ENCODE measurements around the gene MED29. TPM values are rescaled to one million over a fixed set of nuclear protein-coding genes. Genes with fewer than 3 reads are reported as not detected.

MED29 gene
- total RNA-seq, 1 experiment from 2014 or later: 739 TPM

DNA sequence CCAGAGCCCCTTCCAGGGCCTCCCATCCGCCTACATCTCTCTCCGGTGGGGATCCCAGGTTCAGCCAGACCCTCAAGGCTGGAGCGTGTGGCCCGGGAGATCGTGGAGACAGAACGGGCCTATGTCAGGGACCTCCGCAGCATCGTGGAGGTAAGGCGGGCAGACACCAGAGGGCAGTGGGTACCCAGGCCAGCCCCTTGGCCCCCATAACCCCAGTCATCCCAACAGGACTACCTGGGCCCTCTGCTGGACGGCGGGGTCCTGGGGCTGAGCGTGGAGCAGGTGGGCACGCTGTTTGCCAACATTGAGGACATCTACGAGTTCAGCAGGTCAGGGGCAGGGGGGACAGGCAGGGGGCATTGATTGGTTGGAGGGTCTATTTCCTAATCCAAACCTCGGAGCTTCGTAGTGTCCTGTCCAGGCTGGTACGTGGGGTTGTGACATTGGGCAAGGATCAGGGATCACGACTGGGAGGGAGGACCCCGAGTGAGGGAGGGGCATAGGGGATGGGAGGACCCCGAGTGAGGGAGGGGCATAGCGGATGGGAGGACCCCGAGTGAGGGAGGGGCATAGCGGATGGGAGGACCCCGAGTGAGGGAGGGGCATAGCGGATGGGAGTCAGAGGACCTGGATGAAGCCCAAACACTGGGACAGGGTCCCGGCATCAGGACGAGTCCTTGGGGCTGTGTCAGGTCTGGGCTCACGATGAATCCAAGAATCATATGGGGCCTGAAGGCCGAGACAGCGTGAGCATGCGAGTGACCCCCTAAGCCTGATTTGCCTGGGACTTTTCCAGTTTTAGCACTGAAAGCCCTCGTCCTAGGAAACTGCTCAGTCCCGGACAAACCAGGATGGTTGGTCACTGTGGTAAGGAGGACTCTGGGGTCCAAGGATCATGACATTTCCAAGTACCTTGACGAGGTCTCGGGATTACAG, 24.2 kb downstream of the MED29 start:
- H3K4me3 ChIP-seq (ENCODE audit: low read depth in 2 of 2, low read length in 2 of 2): peak overlapping the region; percentile 42 to 55
- peak overlapping the region; percentile 92 for H3K27ac ChIP-seq (ENCODE audit: low read length)
- ChIA-PET CTCF (interaction anchor here (0.8 to 6.8 kb wide), 12 partner anchors 11 to 126 kb away, joined by 3 to 147 read pairs (median 10); partner anchors contain the start of gene RPS16), POLR2A (interaction anchor here (0.6 to 8.9 kb wide), 20 partner anchors 7 to 785 kb away, joined by 3 to 230 read pairs (median 10); partner anchors contain the start of genes MED29, PAF1, RPS16 and SUPT5H)
- BruUV-seq (replicated peaks): TSS peak; percentile 44
- ATAC-seq (no peak), DNase-seq (ENCODE audit: low read depth, low spot score) (no peak)
- no peaks in the 10 kb centered on the region for H3K27me3 ChIP-seq (ENCODE audit: control insufficient read depth, insufficient read depth, low read length)
- H3K4me1 ChIP-seq (ENCODE audit: control insufficient read depth, insufficient read depth, low read length): peaks cover 42% of the 10 kb centered on the region
- in situ Hi-C loops (cut with HindIII; ENCODE audit: low pct_unique_long_range_greater_than_20kb, low sequenced_read_pairs) (no loop called here), intact Hi-C loops (cut with micrococcal nuclease; ENCODE audit: unreplicated experiment) (loop anchor here (10.0 kb wide), 1 partner anchor 441 kb away; the partner anchor contains the start of gene FBXO17)
- no peaks in the 10 kb centered on the region for H3K9me3 ChIP-seq (ENCODE audit: control insufficient read depth, insufficient read depth, low read depth, low read length)
- H3K36me3 ChIP-seq (ENCODE audit: control insufficient read depth, insufficient read depth, low read length): peaks cover 41% of the 10 kb centered on the region
- no peak for TF ChIP-seq SIN3A (IDR thresholded peaks at IDR 0.05; ENCODE audit: borderline replicate concordance, insufficient read depth, low read depth, low read length)
- TF ChIP-seq POLR2AphosphoS5 (IDR thresholded peaks at IDR 0.05; ENCODE audit: low read depth, low read length): no peak
- TF ChIP-seq, protein P1, sequence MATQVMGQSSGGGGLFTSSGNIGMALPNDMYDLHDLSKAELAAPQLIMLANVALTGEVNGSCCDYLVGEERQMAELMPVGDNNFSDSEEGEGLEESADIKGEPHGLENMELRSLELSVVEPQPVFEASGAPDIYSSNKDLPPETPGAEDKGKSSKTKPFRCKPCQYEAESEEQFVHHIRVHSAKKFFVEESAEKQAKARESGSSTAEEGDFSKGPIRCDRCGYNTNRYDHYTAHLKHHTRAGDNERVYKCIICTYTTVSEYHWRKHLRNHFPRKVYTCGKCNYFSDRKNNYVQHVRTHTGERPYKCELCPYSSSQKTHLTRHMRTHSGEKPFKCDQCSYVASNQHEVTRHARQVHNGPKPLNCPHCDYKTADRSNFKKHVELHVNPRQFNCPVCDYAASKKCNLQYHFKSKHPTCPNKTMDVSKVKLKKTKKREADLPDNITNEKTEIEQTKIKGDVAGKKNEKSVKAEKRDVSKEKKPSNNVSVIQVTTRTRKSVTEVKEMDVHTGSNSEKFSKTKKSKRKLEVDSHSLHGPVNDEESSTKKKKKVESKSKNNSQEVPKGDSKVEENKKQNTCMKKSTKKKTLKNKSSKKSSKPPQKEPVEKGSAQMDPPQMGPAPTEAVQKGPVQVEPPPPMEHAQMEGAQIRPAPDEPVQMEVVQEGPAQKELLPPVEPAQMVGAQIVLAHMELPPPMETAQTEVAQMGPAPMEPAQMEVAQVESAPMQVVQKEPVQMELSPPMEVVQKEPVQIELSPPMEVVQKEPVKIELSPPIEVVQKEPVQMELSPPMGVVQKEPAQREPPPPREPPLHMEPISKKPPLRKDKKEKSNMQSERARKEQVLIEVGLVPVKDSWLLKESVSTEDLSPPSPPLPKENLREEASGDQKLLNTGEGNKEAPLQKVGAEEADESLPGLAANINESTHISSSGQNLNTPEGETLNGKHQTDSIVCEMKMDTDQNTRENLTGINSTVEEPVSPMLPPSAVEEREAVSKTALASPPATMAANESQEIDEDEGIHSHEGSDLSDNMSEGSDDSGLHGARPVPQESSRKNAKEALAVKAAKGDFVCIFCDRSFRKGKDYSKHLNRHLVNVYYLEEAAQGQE (IDR thresholded peaks at IDR 0.05; ENCODE audit: insufficient read depth in 1 of 2, low read depth in 2 of 2, low read length in 1 of 2): no peak
- TF ChIP-seq, protein P2, sequence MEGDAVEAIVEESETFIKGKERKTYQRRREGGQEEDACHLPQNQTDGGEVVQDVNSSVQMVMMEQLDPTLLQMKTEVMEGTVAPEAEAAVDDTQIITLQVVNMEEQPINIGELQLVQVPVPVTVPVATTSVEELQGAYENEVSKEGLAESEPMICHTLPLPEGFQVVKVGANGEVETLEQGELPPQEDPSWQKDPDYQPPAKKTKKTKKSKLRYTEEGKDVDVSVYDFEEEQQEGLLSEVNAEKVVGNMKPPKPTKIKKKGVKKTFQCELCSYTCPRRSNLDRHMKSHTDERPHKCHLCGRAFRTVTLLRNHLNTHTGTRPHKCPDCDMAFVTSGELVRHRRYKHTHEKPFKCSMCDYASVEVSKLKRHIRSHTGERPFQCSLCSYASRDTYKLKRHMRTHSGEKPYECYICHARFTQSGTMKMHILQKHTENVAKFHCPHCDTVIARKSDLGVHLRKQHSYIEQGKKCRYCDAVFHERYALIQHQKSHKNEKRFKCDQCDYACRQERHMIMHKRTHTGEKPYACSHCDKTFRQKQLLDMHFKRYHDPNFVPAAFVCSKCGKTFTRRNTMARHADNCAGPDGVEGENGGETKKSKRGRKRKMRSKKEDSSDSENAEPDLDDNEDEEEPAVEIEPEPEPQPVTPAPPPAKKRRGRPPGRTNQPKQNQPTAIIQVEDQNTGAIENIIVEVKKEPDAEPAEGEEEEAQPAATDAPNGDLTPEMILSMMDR (IDR thresholded peaks at IDR 0.05): no peak
- TF ChIP-seq TCF7L2 (IDR thresholded peaks at IDR 0.05; ENCODE audit: low read depth, low read length): no peak

DNA sequence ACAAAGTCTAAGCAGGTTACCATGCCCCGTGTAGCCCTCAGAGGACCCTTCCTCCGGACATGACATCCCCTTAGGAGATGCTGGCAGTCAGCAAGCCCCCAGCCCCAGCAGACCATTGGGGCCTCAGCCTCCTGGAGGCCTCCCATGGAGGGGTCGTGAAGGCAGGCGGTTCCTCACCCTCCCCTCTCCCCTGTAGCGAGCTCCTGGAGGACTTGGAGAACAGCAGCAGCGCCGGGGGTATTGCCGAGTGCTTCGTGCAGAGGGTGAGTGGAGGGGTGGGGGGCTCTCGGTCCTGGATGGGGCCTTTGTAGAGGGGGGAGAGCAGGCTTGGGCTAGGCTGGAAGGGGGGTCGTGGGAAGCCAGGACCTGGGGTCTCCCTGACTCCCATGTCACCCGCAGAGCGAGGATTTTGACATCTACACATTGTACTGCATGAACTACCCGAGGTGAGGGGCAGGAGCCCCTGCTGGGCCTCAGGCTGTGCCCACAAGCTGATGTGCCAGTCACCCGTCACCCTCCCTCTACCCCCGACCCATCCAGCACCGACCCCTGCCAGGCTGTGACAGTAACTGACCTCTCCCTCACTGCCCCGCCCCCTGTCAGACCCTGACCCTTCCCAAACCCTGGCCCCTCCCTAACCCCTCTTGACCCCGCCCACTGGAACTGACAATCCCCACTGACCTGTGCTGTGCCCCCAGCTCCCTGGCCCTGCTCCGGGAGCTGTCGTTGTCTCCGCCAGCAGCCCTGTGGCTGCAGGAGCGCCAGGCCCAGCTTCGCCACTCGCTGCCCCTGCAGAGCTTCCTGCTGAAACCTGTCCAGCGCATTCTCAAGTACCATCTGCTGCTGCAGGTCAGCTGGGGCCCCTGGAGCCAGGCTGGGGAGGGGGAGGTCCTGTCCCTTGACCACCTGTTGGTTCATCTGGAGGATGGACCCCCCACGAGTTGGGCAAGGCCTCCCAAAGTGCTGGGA, 25.3 kb downstream of the MED29 start:
- POLR2A ChIA-PET: interaction anchor here (0.6 to 8.9 kb wide), 16 partner anchors 8 to 262 kb away, joined by 3 to 230 read pairs (median 7); partner anchors contain the start of genes MED29, PAF1, RPS16 and ZFP36
- intact Hi-C loops (cut with micrococcal nuclease; ENCODE audit: unreplicated experiment) (loop anchor here (10.0 kb wide), 1 partner anchor 442 kb away; the partner anchor contains the start of gene FBXO17), in situ Hi-C loops (cut with HindIII; ENCODE audit: low pct_unique_long_range_greater_than_20kb, low sequenced_read_pairs) (no loop called here)
- DNase-seq (ENCODE audit: low read depth, low spot score) (no peak), ATAC-seq (no peak)
- TF ChIP-seq, protein P2 (IDR thresholded peaks at IDR 0.05): no peak
- TF ChIP-seq, protein P1 (IDR thresholded peaks at IDR 0.05; ENCODE audit: insufficient read depth in 1 of 2, low read depth in 2 of 2, low read length in 1 of 2): no peak
- TF ChIP-seq SIN3A (IDR thresholded peaks at IDR 0.05; ENCODE audit: borderline replicate concordance, insufficient read depth, low read depth, low read length): no peak
- TF ChIP-seq POLR2AphosphoS5 (IDR thresholded peaks at IDR 0.05; ENCODE audit: low read depth, low read length): no peak
- TF ChIP-seq TCF7L2 (IDR thresholded peaks at IDR 0.05; ENCODE audit: low read depth, low read length): no peak
- H3K4me1 ChIP-seq (ENCODE audit: control insufficient read depth, insufficient read depth, low read length): peaks cover 31% of the 10 kb centered on the region
- H3K9me3 ChIP-seq (ENCODE audit: control insufficient read depth, insufficient read depth, low read depth, low read length): no peaks in the 10 kb centered on the region
- BruUV-seq (replicated peaks): no TSS peak
- H3K36me3 ChIP-seq (ENCODE audit: control insufficient read depth, insufficient read depth, low read length): peaks cover 50% of the 10 kb centered on the region
- no peaks in the 10 kb centered on the region for H3K27me3 ChIP-seq (ENCODE audit: control insufficient read depth, insufficient read depth, low read length)
- CTCF ChIA-PET: interaction anchor here (0.6 to 6.8 kb wide), 10 partner anchors 10 to 254 kb away, joined by 3 to 147 read pairs (median 4); partner anchors contain the start of genes RPS16 and SAMD4B
- peak overlapping the region in 1 of 2 experiments; percentile 55; a peak in 2 of 4 replicates for H3K4me3 ChIP-seq (ENCODE audit: low read depth in 2 of 2, low read length in 2 of 2)
- peak overlapping the region; percentile 92 for H3K27ac ChIP-seq (ENCODE audit: low read length)
